WTC11 (cell line): Measurements from ENCODE around the gene SPHK2. TPM values are rescaled to one million over a fixed set of nuclear protein-coding genes. Genes with fewer than 3 reads are reported as not detected.
A peak's percentile ranks its signal among the peaks of the same experiment; 100 is the strongest.

Source experiments
- ATAC-seq: fragments of 200-7000 bp; cut with Tn5 transposase; 2 replicates; pipeline ENCODE4 v1.10.0; 2021; ENCODE audit warnings: mild to moderate bottlenecking, moderate library complexity
- CTCF ChIA-PET: fragments of 300-600 bp; sonication (Branson Sonifier 250); formaldehyde crosslinking; loops from one replicate; lab custom pipeline; 2021; ENCODE audit warnings: antibody characterized with exemption; lab: Charles Lee
- POLR2A ChIA-PET: fragments of 350-600 bp; sonication (Branson Sonifier 250); formaldehyde crosslinking; loops from one replicate; lab custom pipeline; 2021; ENCODE audit warnings: antibody characterized with exemption; lab: Charles Lee
- DNase-seq: peaks from one replicate; pipeline ENCODE4 v3.0.0; 2021; ENCODE audit warnings: low spot score
- H3K27ac Mint-ChIP-seq: 2 replicates; pipeline ENCODE4 v1.8.0; 2021; ENCODE audit warnings: mixed read lengths
- H3K27me3 Mint-ChIP-seq: 2 replicates; pipeline ENCODE4 v1.8.0; 2021; ENCODE audit warnings: low read depth, mild to moderate bottlenecking, moderate library complexity, mixed read lengths
- H3K36me3 Mint-ChIP-seq: 2 replicates; pipeline ENCODE4 v1.8.0; 2021; ENCODE audit warnings: mixed read lengths
- H3K4me1 Mint-ChIP-seq: 2 replicates; pipeline ENCODE4 v1.8.0; 2022; ENCODE audit warnings: mixed read lengths
- H3K4me3 Mint-ChIP-seq: 2 replicates; pipeline ENCODE4 v1.8.0; 2021; ENCODE audit warnings: mild to moderate bottlenecking, moderate library complexity, mixed read lengths
- H3K9me3 Mint-ChIP-seq: 2 replicates; pipeline ENCODE4 v1.8.0; 2021; ENCODE audit warnings: mixed read lengths
- ARID4B ChIP-seq: sonication (generic); formaldehyde crosslinking; IDR thresholded peaks from 2 replicates; pipeline ENCODE4 v1.8.0; 2023; ENCODE audit warnings: missing genetic modification reagents, mild to moderate bottlenecking, borderline replicate concordance
- ATF1 ChIP-seq: sonication (generic); formaldehyde crosslinking; IDR thresholded peaks from 2 replicates; pipeline ENCODE4 v1.8.1; 2023; ENCODE audit warnings: mild to moderate bottlenecking, moderate library complexity, missing genetic modification reagents
- CREB1 ChIP-seq: sonication (generic); formaldehyde crosslinking; IDR thresholded peaks from 2 replicates; pipeline ENCODE4 v1.8.0; 2023; ENCODE audit warnings: mild to moderate bottlenecking, missing genetic modification reagents
- E2F4 ChIP-seq: sonication (generic); formaldehyde crosslinking; IDR thresholded peaks from 2 replicates; pipeline ENCODE4 v1.8.1; 2022; ENCODE audit warnings: low read depth, mild to moderate bottlenecking, moderate library complexity, missing genetic modification reagents, borderline replicate concordance
- ERG ChIP-seq: fragments of 250-450 bp; sonication (Bioruptor Pico); IDR thresholded peaks from 2 replicates; pipeline ENCODE4 v1.8.0; 2021; ENCODE audit warnings: mild to moderate bottlenecking
- GTF2I ChIP-seq: fragments of 250-450 bp; sonication (Bioruptor Pico); conservative IDR thresholded peaks from 2 replicates; pipeline ENCODE4 v1.4.0; 2021; ENCODE audit warnings: mild to moderate bottlenecking
- MAX ChIP-seq: sonication (generic); formaldehyde crosslinking; IDR thresholded peaks from 2 replicates; pipeline ENCODE4 v1.8.0; 2022; ENCODE audit warnings: mild to moderate bottlenecking, missing genetic modification reagents
- NFATC4 ChIP-seq: fragments of 250-450 bp; sonication (Bioruptor Pico); IDR thresholded peaks from 2 replicates; pipeline ENCODE4 v1.9.0; 2021; ENCODE audit warnings: mild to moderate bottlenecking
- NFE2L1 ChIP-seq: sonication (generic); formaldehyde crosslinking; IDR thresholded peaks from 2 replicates; pipeline ENCODE4 v1.8.1; 2023; ENCODE audit warnings: missing genetic modification reagents
- NFYB ChIP-seq: sonication (generic); formaldehyde crosslinking; conservative IDR thresholded peaks from 2 replicates; pipeline ENCODE4 v1.8.0; 2022; ENCODE audit warnings: low read depth, missing genetic modification reagents
- NR2C2 ChIP-seq: sonication (generic); formaldehyde crosslinking; IDR thresholded peaks from 2 replicates; pipeline ENCODE4 v1.8.0; 2022; ENCODE audit warnings: mild to moderate bottlenecking, missing genetic modification reagents
- NR3C1 ChIP-seq: sonication (generic); formaldehyde crosslinking; conservative IDR thresholded peaks from 2 replicates; pipeline ENCODE4 v1.8.1; 2023; ENCODE audit warnings: low read depth, mild to moderate bottlenecking, missing genetic modification reagents
- OVOL2 ChIP-seq: fragments of 250-450 bp; sonication (Bioruptor Pico); IDR thresholded peaks from 2 replicates; pipeline ENCODE4 v1.9.0; 2021; ENCODE audit warnings: mild to moderate bottlenecking, borderline replicate concordance
- SP1 ChIP-seq: sonication (generic); formaldehyde crosslinking; conservative IDR thresholded peaks from 2 replicates; pipeline ENCODE4 v1.8.1; 2022; ENCODE audit warnings: missing genetic modification reagents
- ZNF121 ChIP-seq: sonication (generic); formaldehyde crosslinking; IDR thresholded peaks from 2 replicates; pipeline ENCODE4 v1.8.0; 2023; ENCODE audit warnings: missing genetic modification reagents
- ZNF138 ChIP-seq: sonication (generic); formaldehyde crosslinking; conservative IDR thresholded peaks from 2 replicates; pipeline ENCODE4 v1.8.1; 2022; ENCODE audit warnings: mild to moderate bottlenecking, moderate library complexity, missing genetic modification reagents
- ZNF263 ChIP-seq: sonication (generic); formaldehyde crosslinking; IDR thresholded peaks from 2 replicates; pipeline ENCODE4 v1.8.1; 2022; ENCODE audit warnings: low read depth, mild to moderate bottlenecking, moderate library complexity, missing genetic modification reagents
- total RNA-seq: library from RNA; stranded (reverse); gene quantifications from 3 replicates; pipeline ENCODE4 v1.2.3, GENCODE V29; 2021

Gene SPHK2
- total RNA-seq, 1 experiment from 2014 or later: 64.6 TPM

DNA sequence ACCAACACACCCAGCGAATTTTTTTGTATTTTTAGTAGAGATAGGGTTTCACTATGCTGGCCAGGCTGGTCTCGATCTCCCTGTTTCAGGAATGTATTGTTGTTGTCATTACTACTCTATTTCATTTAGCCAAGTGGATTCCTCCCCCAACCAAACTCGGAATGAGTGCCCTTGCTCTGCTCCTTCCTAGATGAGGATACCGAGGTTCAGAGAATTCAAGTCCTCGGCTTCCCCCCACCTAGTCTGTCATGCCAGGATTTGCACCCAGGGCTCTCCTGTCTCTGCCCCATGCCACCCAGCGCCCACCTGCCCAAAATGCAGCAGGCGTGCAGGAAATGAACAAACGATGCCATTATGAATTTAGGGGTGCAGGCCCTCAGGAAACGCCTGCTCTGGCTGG lies 16.3 kb upstream of the SPHK2 start:
- DNase-seq: no peak
- Mint-ChIP-seq H3K27me3 (no peaks in the 10 kb centered on the region), H3K27ac (no peak overlapping the region), H3K36me3 (no peaks in the 10 kb centered on the region), H3K9me3 (no peaks in the 10 kb centered on the region), H3K4me1 (no peaks in the 10 kb centered on the region), H3K4me3 (no peak overlapping the region)
- ATAC-seq: no peak
- ChIA-PET CTCF (interaction anchor here (0.5 to 2.2 kb wide), 2 partner anchors 14 to 1223 kb away, joined by 3 to 10 read pairs; no protein-coding TSS in a partner anchor), POLR2A (no interaction called here)
- TF ChIP-seq SP1 (CRISPR knock-in tag) (no peak), NFATC4 (CRISPR knock-in tag) (no peak), ERG (CRISPR knock-in tag) (no peak), ZNF263 (no peak), NR2C2 (CRISPR knock-in tag) (no peak), ZNF138 (CRISPR knock-in tag) (no peak), OVOL2 (no peak), ATF1 (CRISPR knock-in tag) (no peak)

- no peaks in the 10 kb centered on the region for H3K9me3 Mint-ChIP-seq
- H3K4me3 Mint-ChIP-seq: no peak overlapping the region
- H3K27ac Mint-ChIP-seq: no peak overlapping the region
- H3K4me1 Mint-ChIP-seq: no peaks in the 10 kb centered on the region
- H3K36me3 Mint-ChIP-seq: no peaks in the 10 kb centered on the region
- no peak for TF ChIP-seq NR3C1 (CRISPR knock-in tag)
- TF ChIP-seq MAX (CRISPR knock-in tag): no peak
- no peak for TF ChIP-seq E2F4 (CRISPR knock-in tag)
- TF ChIP-seq CREB1 (CRISPR knock-in tag): no peak
- TF ChIP-seq NFE2L1 (CRISPR knock-in tag): no peak
- TF ChIP-seq NFYB (CRISPR knock-in tag): no peak
- TF ChIP-seq, all 79 proteins: peak for 0
- ChIA-PET CTCF (no interaction called here), POLR2A (no interaction called here)
- DNase-seq: no peak
- ATAC-seq: no peak
- no peaks in the 10 kb centered on the region for H3K27me3 Mint-ChIP-seq
These were observed 15.9 kb upstream of the SPHK2 start for GRCh38 chr19:48603449-48603848.

DNA sequence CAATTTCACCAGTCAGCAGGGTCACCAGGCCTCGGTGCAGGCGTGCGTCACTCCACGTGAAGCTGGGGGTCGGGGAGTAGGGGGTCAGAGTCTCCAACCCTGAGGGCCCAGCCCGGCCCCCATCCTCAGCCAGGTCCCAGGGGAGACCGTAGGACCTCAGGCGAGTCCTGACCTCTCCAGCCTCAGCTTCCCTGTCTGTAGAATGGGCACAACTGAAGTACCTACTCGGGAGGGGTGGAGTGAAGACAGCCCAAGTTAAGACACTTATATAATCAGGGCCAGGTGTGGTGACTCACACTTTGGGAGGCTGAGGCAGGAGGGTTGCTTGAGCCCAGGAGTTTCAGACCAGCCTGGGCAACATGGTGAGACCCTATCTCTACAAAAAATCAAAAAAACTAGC lies 15.5 kb upstream of the SPHK2 start:
- TF ChIP-seq ZNF121 (CRISPR knock-in tag): no peak; the same call in 1 of the 2 replicates
- TF ChIP-seq ARID4B: no peak
- peak; percentile 76 for TF ChIP-seq GTF2I (CRISPR knock-in tag)
- DNase-seq (no peak), ATAC-seq (no peak)
- Mint-ChIP-seq H3K36me3 (no peaks in the 10 kb centered on the region), H3K4me1 (no peaks in the 10 kb centered on the region), H3K27ac (no peak overlapping the region), H3K4me3 (no peak overlapping the region), H3K9me3 (no peaks in the 10 kb centered on the region), H3K27me3 (no peaks in the 10 kb centered on the region)
- ChIA-PET CTCF (no interaction called here), POLR2A (no interaction called here)
